Activated CD8-positive, alpha-beta memory T cell treated with anti-CD3 and anti-CD28 coated beads for 4 hours (primary cell): ENCODE data around the gene CRISPLD2.
"Not testable (repeated sequence)": the region's sequence is repeated elsewhere in the genome, so short reads cannot be mapped to it uniquely, and the experiment has no call there.

Experiments
- DNase-seq, 2 donors: peaks; one replicate each; pipeline ENCODE4 v3.0.0-alpha.2; 2020; ENCODE audit warnings: low read depth in 2 of 2

CRISPLD2 gene

GRCh38 chr16:84839956-84840355 lies 20.2 kb downstream of the CRISPLD2 start:
- DNase-seq, result no peak

- no peak for DNase-seq
Measured at GRCh38 chr16:84840687-84841627, 21.2 kb downstream of the CRISPLD2 start.

- DNase-seq, result no peak
Measured at GRCh38 chr16:84841787-84842300, 22.1 kb downstream of the CRISPLD2 start.

- no peak for DNase-seq
Measured at GRCh38 chr16:84842516-84843148, 22.8 kb downstream of the CRISPLD2 start.

- no peak for DNase-seq
Measured at GRCh38 chr16:84843149-84844048, 23.6 kb downstream of the CRISPLD2 start.

- no peak for DNase-seq
Measured at GRCh38 chr16:84844049-84844350, 24.2 kb downstream of the CRISPLD2 start.

- no peak for DNase-seq
Measured at GRCh38 chr16:84844559-84845495, 25.0 kb downstream of the CRISPLD2 start.

GRCh38 chr16:84845496-84846002 lies 25.8 kb downstream of the CRISPLD2 start:
- no peak for DNase-seq

GRCh38 chr16:84847564-84848355 lies 28.0 kb downstream of the CRISPLD2 start:
- DNase-seq, result no peak

- DNase-seq, result no peak
Measured at GRCh38 chr16:84848986-84849634, 29.3 kb downstream of the CRISPLD2 start.

GRCh38 chr16:84849751-84850150 lies 30.0 kb downstream of the CRISPLD2 start:
- DNase-seq, result no peak

- no peak for DNase-seq
Measured at GRCh38 chr16:84850714-84851113, 30.9 kb downstream of the CRISPLD2 start.

- no peak for DNase-seq
Measured at GRCh38 chr16:84851192-84852127, 31.7 kb downstream of the CRISPLD2 start.

- no peak for DNase-seq
Measured at GRCh38 chr16:84853534-84853933, 33.7 kb downstream of the CRISPLD2 start.

GRCh38 chr16:84854759-84855158 lies 35.0 kb downstream of the CRISPLD2 start:
- no peak for DNase-seq

GRCh38 chr16:84855435-84856202 lies 35.8 kb downstream of the CRISPLD2 start:
- not testable (repeated sequence) for DNase-seq

GRCh38 chr16:84856203-84856581 lies 36.4 kb downstream of the CRISPLD2 start:
- not testable (repeated sequence) for DNase-seq
